Stomach (tissue), 9 donors: ENCODE measurements around the gene ITGA5. TPM values are rescaled to one million over a fixed set of nuclear protein-coding genes. Genes with fewer than 3 reads are reported as not detected.

Experiments used
- DNase-seq, 2 donors: peaks; one replicate each; pipeline versions ENCODE4 v3.0.0 to v3.0.0-alpha.2; 2013 to 2019
- H3K27ac ChIP-seq, 5 donors: fragments of 200-600 bp in 4 of 5; sonication (generic) in 4 of 5; one replicate each; pipeline ENCODE4 v1.5.1; 2013 to 2019; ENCODE audit warnings: mild to moderate bottlenecking in 1 of 5, moderate library complexity in 1 of 5
- H3K27me3 ChIP-seq, 3 donors: fragments of 200-600 bp; sonication (generic); one replicate each; pipeline ENCODE4 v1.5.1; 2017 to 2019; ENCODE audit warnings: mixed run types in 1 of 3
- H3K36me3 ChIP-seq, 4 donors: fragments of 200-600 bp; sonication (generic); 1 replicate in 3 of 4; 2 replicates in 1 of 4; pipeline ENCODE4 v1.5.1; 2016 to 2019
- H3K4me1 ChIP-seq, 4 donors: fragments of 200-600 bp; sonication (generic); one replicate each; pipeline ENCODE4 v1.5.1; 2016 to 2019
- H3K4me3 ChIP-seq, 4 donors: fragments of 200-600 bp; sonication (generic) in 3 of 4; one replicate each; pipeline ENCODE4 v1.5.1; 2016 to 2019; ENCODE audit warnings: mild to moderate bottlenecking in 1 of 4
- H3K9me3 ChIP-seq, 4 donors: fragments of 200-600 bp; sonication (generic); one replicate each; pipeline ENCODE4 v1.5.1; 2016 to 2019
- EP300 ChIP-seq: sonication (generic); formaldehyde crosslinking; IDR thresholded peaks from one replicate; pipeline ENCODE4 v1.6.1; 2017; ENCODE audit warnings: antibody characterized with exemption
- POLR2A ChIP-seq, 4 donors: fragments of 450-650 bp; IDR thresholded peaks; one replicate each; pipeline ENCODE4 v1.6.1; 2016; ENCODE audit warnings: antibody characterized with exemption in 4 of 4, control low read depth in 2 of 4, mild to moderate bottlenecking in 1 of 4, moderate library complexity in 1 of 4
- POLR2AphosphoS5 ChIP-seq, 3 donors: sonication (generic); formaldehyde crosslinking; IDR thresholded peaks; one replicate each; pipeline ENCODE4 v1.6.1; 2016; ENCODE audit warnings: antibody characterized with exemption in 3 of 3
- WGBS, 5 donors: extraction: QIAGEN DNeasy Blood & Tissue Kit in 3 of 5; methylation state at CpG; one replicate each; pipeline versions ENCODE4 v1.1.5 to v1.1.7; 2013 to 2018; 5-methylcytosine and 5-hydroxymethylcytosine counted together
- intact Hi-C: fragments of 100-400 bp; cut with DNase I; formaldehyde crosslinking; loops from one replicate; pipeline ENCODE4 v1.15.1; 2023; ENCODE audit warnings: low total_unique reads
- polyA plus RNA-seq, 3 donors: library from polyadenylated mRNA; stranded (reverse); fragments of 200-250 nt; gene quantifications; one replicate each; pipeline ENCODE4 v1.2.3, GENCODE V29; 2013
- total RNA-seq, 5 donors: library from RNA; depleted of rRNA; stranded (reverse); fragments of >200 nt; gene quantifications; one replicate each; pipeline versions ENCODE4 v1.1.0 to v1.2.3, GENCODE V29; 2014 to 2016
- TF ChIP-seq, protein P1 (sequence below), 7 experiments: fragments of 450-650 bp in 4 of 7; fragments of 200-600 bp in 3 of 7; sonication (generic) in 3 of 7; IDR thresholded peaks; one replicate each; pipeline ENCODE4 v1.5.1; 2016 to 2019; ENCODE audit warnings: antibody characterized with exemption in 7 of 7, control low read depth in 2 of 7, mild to moderate bottlenecking in 1 of 7
- donor health status: healthy with polysubstance abuse.
- donor health status: Bipolar disorder and iron deficiency.
- donor health status: healthy.

Gene ITGA5
- total and polyA plus RNA-seq, 8 donors = 29.3 to 182 (median 85.0) TPM

DNA sequence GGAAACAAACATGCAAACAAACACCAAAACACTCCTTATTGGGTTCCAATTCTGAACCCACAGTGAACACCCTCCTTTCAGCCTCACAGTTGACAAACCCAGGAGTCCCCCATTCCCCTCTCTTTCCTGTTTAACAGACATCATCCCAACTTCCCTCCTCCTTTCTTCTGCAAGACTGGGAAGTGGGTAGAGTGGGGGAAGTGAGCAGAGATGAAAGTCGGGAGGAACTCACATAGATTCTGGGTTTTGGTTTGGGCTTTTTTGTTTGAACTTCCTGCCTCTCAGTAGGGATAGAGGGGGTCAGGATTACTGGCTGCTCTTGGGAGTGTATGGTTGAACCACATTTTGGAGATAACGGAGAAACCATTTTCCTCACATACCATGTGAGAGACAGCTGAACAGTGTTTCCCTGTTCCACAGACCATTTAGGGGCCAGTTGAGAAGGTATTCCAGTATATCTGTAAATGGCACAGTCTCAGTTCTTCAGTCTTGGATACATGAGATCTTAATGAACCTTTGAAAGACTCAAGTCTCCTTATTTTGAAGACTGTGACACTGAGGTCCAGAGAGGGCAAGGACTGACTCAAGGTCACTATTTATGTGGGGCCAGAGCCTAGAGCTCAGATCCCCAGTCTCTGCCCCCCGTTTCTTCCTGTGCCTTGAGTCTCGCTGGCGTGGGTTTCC, 50.9 kb downstream of the ITGA5 start:
- 17 to 35% (median 23%) methylated on average over 5 of the region's 5 CpGs for WGBS, 5 donors
- no peaks in the 10 kb centered on the region for H3K9me3 ChIP-seq
- no peak for DNase-seq
- H3K4me3 ChIP-seq = peak overlapping the region in 3 of 4 donors; percentile 34 to 43 (median 40)
- intact Hi-C loops = loop anchor here (10.0 kb wide), 2 partner anchors 73 to 143 kb away; no protein-coding TSS in a partner anchor
- H3K4me1 ChIP-seq = peaks cover 29 to 48% (median 42%) of the 10 kb centered on the region in 4 donors
- peaks cover 0 to 3% (median 0%) of the 10 kb centered on the region in 4 donors for H3K36me3 ChIP-seq
- H3K27ac ChIP-seq = peak overlapping the region in 3 of 5 donors; percentile 70 to 76 (median 72)
- H3K27me3 ChIP-seq = peaks cover 0 to 6% (median 0%) of the 10 kb centered on the region in 3 donors
- TF ChIP-seq POLR2A (IDR thresholded peaks at IDR 0.05) = no peak
- no peak for TF ChIP-seq POLR2AphosphoS5 (IDR thresholded peaks at IDR 0.05)
- TF ChIP-seq, protein P1, sequence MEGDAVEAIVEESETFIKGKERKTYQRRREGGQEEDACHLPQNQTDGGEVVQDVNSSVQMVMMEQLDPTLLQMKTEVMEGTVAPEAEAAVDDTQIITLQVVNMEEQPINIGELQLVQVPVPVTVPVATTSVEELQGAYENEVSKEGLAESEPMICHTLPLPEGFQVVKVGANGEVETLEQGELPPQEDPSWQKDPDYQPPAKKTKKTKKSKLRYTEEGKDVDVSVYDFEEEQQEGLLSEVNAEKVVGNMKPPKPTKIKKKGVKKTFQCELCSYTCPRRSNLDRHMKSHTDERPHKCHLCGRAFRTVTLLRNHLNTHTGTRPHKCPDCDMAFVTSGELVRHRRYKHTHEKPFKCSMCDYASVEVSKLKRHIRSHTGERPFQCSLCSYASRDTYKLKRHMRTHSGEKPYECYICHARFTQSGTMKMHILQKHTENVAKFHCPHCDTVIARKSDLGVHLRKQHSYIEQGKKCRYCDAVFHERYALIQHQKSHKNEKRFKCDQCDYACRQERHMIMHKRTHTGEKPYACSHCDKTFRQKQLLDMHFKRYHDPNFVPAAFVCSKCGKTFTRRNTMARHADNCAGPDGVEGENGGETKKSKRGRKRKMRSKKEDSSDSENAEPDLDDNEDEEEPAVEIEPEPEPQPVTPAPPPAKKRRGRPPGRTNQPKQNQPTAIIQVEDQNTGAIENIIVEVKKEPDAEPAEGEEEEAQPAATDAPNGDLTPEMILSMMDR (IDR thresholded peaks at IDR 0.05) = no peak
- no peak for TF ChIP-seq EP300

DNA sequence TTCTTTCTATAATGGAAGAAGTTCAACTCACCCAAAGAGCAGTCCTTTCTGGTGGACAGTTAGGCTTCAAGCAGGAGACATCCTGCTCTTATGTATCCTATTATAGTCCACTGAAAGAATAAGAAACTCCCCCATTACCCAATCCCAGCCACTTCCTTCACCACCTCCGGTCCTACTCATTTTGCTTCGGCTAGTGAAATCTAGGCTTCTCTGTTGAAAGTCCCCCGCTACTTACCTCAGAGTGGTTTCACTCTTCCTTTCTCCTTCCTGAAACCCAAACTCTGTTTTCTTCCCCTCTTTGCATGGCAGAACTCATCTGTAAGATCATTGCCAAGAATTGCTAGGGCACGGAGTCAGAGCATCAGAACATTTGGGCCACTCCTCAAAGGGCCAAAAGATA, 54.7 kb downstream of the ITGA5 start, which contains the start of gene GPR84:
Gene GPR84, minus strand, starts transcription at position 74 of the 400 bp plus-strand sequence. CDS start 635 bp downstream, outside the sequence.
- Histone ChIP-seq H3K27me3 (no peaks in the 10 kb centered on the region), H3K36me3 (no peaks in the 10 kb centered on the region), H3K4me1 (peaks cover 19 to 38% (median 28%) of the 10 kb centered on the region in 4 donors), H3K4me3 (no peak within 1 kb of the TSS), H3K9me3 (no peaks in the 10 kb centered on the region), H3K27ac (peak within 1 kb of the TSS in 2 of 5 donors; percentile 10 to 42)
- TF ChIP-seq, protein P1 (IDR thresholded peaks at IDR 0.05) = no peak
- TF ChIP-seq POLR2A (IDR thresholded peaks at IDR 0.05) = no peak
- no peak for TF ChIP-seq POLR2AphosphoS5 (IDR thresholded peaks at IDR 0.05)
- no peak for TF ChIP-seq EP300
- intact Hi-C loops = loop anchor here (10.0 kb wide), 2 partner anchors 70 to 140 kb away; no protein-coding TSS in a partner anchor
- WGBS, 5 donors = 46 to 76% (median 65%) methylated on average over 4 of the region's 4 CpGs
- DNase-seq = peak in 1 of 2 donors; percentile 23

DNA sequence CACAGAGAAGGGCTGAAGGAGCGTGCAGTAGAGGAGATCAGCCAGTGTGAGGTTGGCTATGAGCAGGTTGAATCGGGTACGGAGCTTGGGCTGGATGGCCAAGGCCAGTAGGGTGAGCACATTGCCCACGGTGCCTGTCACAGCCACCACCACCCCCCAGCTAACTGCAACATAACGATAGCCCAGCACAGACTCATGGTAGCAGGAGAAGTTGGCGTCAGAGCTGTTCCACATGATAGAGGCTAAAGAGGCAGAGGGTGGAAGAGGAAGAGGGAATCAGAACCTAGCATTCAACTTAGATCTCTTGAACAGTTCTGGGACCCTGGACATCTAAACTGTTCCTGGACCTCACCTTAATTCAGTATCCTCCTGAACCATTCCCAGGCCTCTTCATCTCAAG, 55.4 kb downstream of the ITGA5 start:
- Histone ChIP-seq H3K9me3 (no peaks in the 10 kb centered on the region), H3K36me3 (no peaks in the 10 kb centered on the region), H3K4me1 (peaks cover 16 to 30% (median 22%) of the 10 kb centered on the region in 4 donors), H3K27me3 (no peaks in the 10 kb centered on the region), H3K4me3 (no peak overlapping the region), H3K27ac (peak overlapping the region in 2 of 5 donors; percentile 10 to 42)
- TF ChIP-seq POLR2A (IDR thresholded peaks at IDR 0.05) (no peak), POLR2AphosphoS5 (IDR thresholded peaks at IDR 0.05) (no peak), EP300 (no peak)
- TF ChIP-seq, protein P1 (IDR thresholded peaks at IDR 0.05) = no peak
- DNase-seq = no peak
- intact Hi-C loops = loop anchor here (10.0 kb wide), 2 partner anchors 69 to 139 kb away; no protein-coding TSS in a partner anchor
- WGBS, 5 donors = 73 to 90% (median 80%) methylated on average over 6 of the region's 6 CpGs

DNA sequence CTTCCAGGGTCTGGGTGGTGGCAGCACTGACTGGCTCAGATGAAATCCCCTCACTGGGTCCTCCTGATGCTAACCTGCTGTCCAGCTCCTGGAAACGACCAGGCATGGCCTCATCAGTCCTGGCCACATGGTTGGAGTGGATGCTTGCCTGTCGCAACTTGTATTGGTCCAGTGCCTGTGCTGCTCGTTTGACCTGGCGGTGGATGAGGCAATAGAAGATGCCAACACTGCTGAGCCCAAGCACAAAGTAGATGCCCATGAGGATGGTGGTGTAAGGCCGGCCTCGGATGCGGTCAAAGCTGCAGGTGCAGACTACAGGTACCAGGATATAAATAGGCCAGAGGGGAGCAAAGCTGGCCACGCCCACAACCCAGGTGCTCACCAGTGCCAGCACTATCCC, 56.0 kb downstream of the ITGA5 start:
- 68 to 80% (median 73%) methylated on average over 7 to 8 of the region's 8 CpGs for WGBS, 5 donors
- H3K36me3 ChIP-seq = no peaks in the 10 kb centered on the region
- H3K27me3 ChIP-seq = no peaks in the 10 kb centered on the region
- TF ChIP-seq, protein P1 (IDR thresholded peaks at IDR 0.05) = no peak
- no peak for TF ChIP-seq EP300
- TF ChIP-seq POLR2A (IDR thresholded peaks at IDR 0.05) = no peak
- TF ChIP-seq POLR2AphosphoS5 (IDR thresholded peaks at IDR 0.05) = no peak
- DNase-seq = peak in 1 of 2 donors; percentile 5
- peaks cover 14 to 30% (median 22%) of the 10 kb centered on the region in 4 donors for H3K4me1 ChIP-seq
- no peak overlapping the region for H3K27ac ChIP-seq
- no peak overlapping the region for H3K4me3 ChIP-seq
- intact Hi-C loops = loop anchor here (10.0 kb wide), 2 partner anchors 68 to 138 kb away; no protein-coding TSS in a partner anchor
- H3K9me3 ChIP-seq = no peaks in the 10 kb centered on the region
